Stimulated activated memory B cell treated with anti-CD40 and anti-IgM and Interleukin-4, amounts not matched to agents 10 μg/mL and 1 μg/mL and 100 μg/mL, for 72 hours (primary cell): ENCODE data around the gene SH3RF1.

Experiments
- ATAC-seq: fragments of 150-1000 bp; cut with Tn5 transposase; 2 replicates; pipeline ENCODE4 v1.10.0; 2021
- H3K27ac Mint-ChIP-seq: one replicate; pipeline ENCODE4 v1.8.0; 2022; ENCODE audit warnings: mild to moderate bottlenecking, mixed read lengths
- H3K27me3 Mint-ChIP-seq: one replicate; pipeline ENCODE4 v1.8.0; 2022; ENCODE audit warnings: mixed read lengths
- H3K36me3 Mint-ChIP-seq: one replicate; pipeline ENCODE4 v1.8.0; 2022; ENCODE audit warnings: mixed read lengths
- H3K4me1 Mint-ChIP-seq: one replicate; pipeline ENCODE4 v1.8.0; 2022; ENCODE audit warnings: mixed read lengths
- H3K4me3 Mint-ChIP-seq: one replicate; pipeline ENCODE4 v1.8.0; 2022; ENCODE audit warnings: mild to moderate bottlenecking, moderate library complexity, mixed read lengths
- H3K9me3 Mint-ChIP-seq: one replicate; pipeline ENCODE4 v1.8.0; 2022; ENCODE audit warnings: mixed read lengths

SH3RF1 gene

GRCh38 chr4:169266081-169266480 lies 4.7 kb downstream of the SH3RF1 start:
- Mint-ChIP-seq H3K4me1 (peaks cover 8% of the 10 kb centered on the region), H3K4me3 (no peak overlapping the region), H3K27ac (no peak overlapping the region), H3K9me3 (no peaks in the 10 kb centered on the region), H3K27me3 (no peaks in the 10 kb centered on the region), H3K36me3 (peaks cover 16% of the 10 kb centered on the region)
- no peak for ATAC-seq

- no peak overlapping the region for H3K4me3 Mint-ChIP-seq
- peaks cover 16% of the 10 kb centered on the region for H3K36me3 Mint-ChIP-seq
These were observed 6.9 kb downstream of the SH3RF1 start for GRCh38 chr4:169263791-169264392.

GRCh38 chr4:169260217-169260866 lies 10.4 kb downstream of the SH3RF1 start:
- Mint-ChIP-seq H3K9me3 (no peaks in the 10 kb centered on the region), H3K27me3 (peaks cover 9% of the 10 kb centered on the region), H3K4me1 (peaks cover 6% of the 10 kb centered on the region), H3K36me3 (peaks cover 16% of the 10 kb centered on the region), H3K4me3 (no peak overlapping the region), H3K27ac (no peak overlapping the region)
- no peak for ATAC-seq

More at GRCh38 chr4:169263791-169264392, 6.9 kb downstream of the SH3RF1 start:
- Mint-ChIP-seq H3K27ac (no peak overlapping the region), H3K9me3 (no peaks in the 10 kb centered on the region), H3K4me1 (peaks cover 8% of the 10 kb centered on the region), H3K27me3 (peaks cover 9% of the 10 kb centered on the region)
- ATAC-seq = no peak

GRCh38 chr4:169259271-169259670 lies 11.5 kb downstream of the SH3RF1 start:
- H3K27ac Mint-ChIP-seq = no peak overlapping the region
- no peaks in the 10 kb centered on the region for H3K9me3 Mint-ChIP-seq
- no peak overlapping the region for H3K4me3 Mint-ChIP-seq
- peaks cover 6% of the 10 kb centered on the region for H3K4me1 Mint-ChIP-seq
- no peak for ATAC-seq
- H3K27me3 Mint-ChIP-seq = peaks cover 9% of the 10 kb centered on the region
- peaks cover 11% of the 10 kb centered on the region for H3K36me3 Mint-ChIP-seq

- Mint-ChIP-seq H3K27ac (no peak overlapping the region), H3K9me3 (no peaks in the 10 kb centered on the region), H3K27me3 (peaks cover 9% of the 10 kb centered on the region), H3K36me3 (peaks cover 5% of the 10 kb centered on the region), H3K4me1 (peaks cover 6% of the 10 kb centered on the region), H3K4me3 (no peak overlapping the region)
- ATAC-seq = no peak
These were observed 12.6 kb downstream of the SH3RF1 start for GRCh38 chr4:169258141-169258540.

GRCh38 chr4:169256856-169257761 lies 13.6 kb downstream of the SH3RF1 start:
- Mint-ChIP-seq H3K27ac (no peak overlapping the region), H3K36me3 (no peaks in the 10 kb centered on the region), H3K9me3 (no peaks in the 10 kb centered on the region), H3K4me1 (peaks cover 6% of the 10 kb centered on the region), H3K4me3 (no peak overlapping the region), H3K27me3 (peaks cover 9% of the 10 kb centered on the region)
- ATAC-seq = no peak

- no peak overlapping the region for H3K27ac Mint-ChIP-seq
These were observed 14.6 kb downstream of the SH3RF1 start for GRCh38 chr4:169256101-169256612.

GRCh38 chr4:169254546-169254983 lies 16.2 kb downstream of the SH3RF1 start:
- Mint-ChIP-seq H3K27me3 (peaks cover 2% of the 10 kb centered on the region), H3K4me3 (no peak overlapping the region), H3K27ac (no peak overlapping the region), H3K9me3 (no peaks in the 10 kb centered on the region), H3K36me3 (no peaks in the 10 kb centered on the region), H3K4me1 (no peaks in the 10 kb centered on the region)
- no peak for ATAC-seq

More at GRCh38 chr4:169256101-169256612, 14.6 kb downstream of the SH3RF1 start:
- H3K4me1 Mint-ChIP-seq = peaks cover 6% of the 10 kb centered on the region
- H3K9me3 Mint-ChIP-seq = no peaks in the 10 kb centered on the region
- ATAC-seq = no peak
- no peak overlapping the region for H3K4me3 Mint-ChIP-seq
- H3K36me3 Mint-ChIP-seq = no peaks in the 10 kb centered on the region
- H3K27me3 Mint-ChIP-seq = peaks cover 9% of the 10 kb centered on the region

- Mint-ChIP-seq H3K27ac (no peak overlapping the region), H3K27me3 (no peaks in the 10 kb centered on the region)
- ATAC-seq = no peak
These were observed 16.9 kb downstream of the SH3RF1 start for GRCh38 chr4:169253904-169254303.

GRCh38 chr4:169253113-169253671 lies 17.6 kb downstream of the SH3RF1 start:
- Mint-ChIP-seq H3K27me3 (no peaks in the 10 kb centered on the region), H3K9me3 (peaks cover 1% of the 10 kb centered on the region), H3K4me3 (no peak overlapping the region), H3K4me1 (no peaks in the 10 kb centered on the region), H3K36me3 (peaks cover 2% of the 10 kb centered on the region), H3K27ac (no peak overlapping the region)
- ATAC-seq = no peak

More at GRCh38 chr4:169253904-169254303, 16.9 kb downstream of the SH3RF1 start:
- Mint-ChIP-seq H3K36me3 (no peaks in the 10 kb centered on the region), H3K4me1 (no peaks in the 10 kb centered on the region), H3K9me3 (no peaks in the 10 kb centered on the region), H3K4me3 (no peak overlapping the region)

GRCh38 chr4:169252339-169253112 lies 18.2 kb downstream of the SH3RF1 start:
- ATAC-seq = no peak
- Mint-ChIP-seq H3K9me3 (peaks cover 3% of the 10 kb centered on the region), H3K4me1 (no peaks in the 10 kb centered on the region), H3K27ac (no peak overlapping the region), H3K36me3 (peaks cover 4% of the 10 kb centered on the region), H3K27me3 (no peaks in the 10 kb centered on the region), H3K4me3 (no peak overlapping the region)

- Mint-ChIP-seq H3K4me1 (peaks cover 7% of the 10 kb centered on the region), H3K27ac (no peak overlapping the region), H3K27me3 (no peaks in the 10 kb centered on the region), H3K4me3 (no peak overlapping the region), H3K9me3 (peaks cover 3% of the 10 kb centered on the region), H3K36me3 (peaks cover 4% of the 10 kb centered on the region)
- ATAC-seq = no peak
These were observed 19.2 kb downstream of the SH3RF1 start for GRCh38 chr4:169251291-169252235.

GRCh38 chr4:169250796-169251195 lies 20.0 kb downstream of the SH3RF1 start:
- no peak for ATAC-seq
- no peak overlapping the region for H3K27ac Mint-ChIP-seq

More at GRCh38 chr4:169250796-169251195, 20.0 kb downstream of the SH3RF1 start:
- H3K4me1 Mint-ChIP-seq = peaks cover 7% of the 10 kb centered on the region
- H3K4me3 Mint-ChIP-seq = no peak overlapping the region
- H3K27me3 Mint-ChIP-seq = no peaks in the 10 kb centered on the region
- H3K36me3 Mint-ChIP-seq = peaks cover 4% of the 10 kb centered on the region
- H3K9me3 Mint-ChIP-seq = peaks cover 3% of the 10 kb centered on the region
